ENCODE data around the gene SPIRE1. TPM values are rescaled to one million over a fixed set of nuclear protein-coding genes. Genes with fewer than 3 reads are reported as not detected.

SPIRE1 gene
- total RNA-seq, 2 experiments from 2014 or later: 4.5 to 6.3 TPM

DNA sequence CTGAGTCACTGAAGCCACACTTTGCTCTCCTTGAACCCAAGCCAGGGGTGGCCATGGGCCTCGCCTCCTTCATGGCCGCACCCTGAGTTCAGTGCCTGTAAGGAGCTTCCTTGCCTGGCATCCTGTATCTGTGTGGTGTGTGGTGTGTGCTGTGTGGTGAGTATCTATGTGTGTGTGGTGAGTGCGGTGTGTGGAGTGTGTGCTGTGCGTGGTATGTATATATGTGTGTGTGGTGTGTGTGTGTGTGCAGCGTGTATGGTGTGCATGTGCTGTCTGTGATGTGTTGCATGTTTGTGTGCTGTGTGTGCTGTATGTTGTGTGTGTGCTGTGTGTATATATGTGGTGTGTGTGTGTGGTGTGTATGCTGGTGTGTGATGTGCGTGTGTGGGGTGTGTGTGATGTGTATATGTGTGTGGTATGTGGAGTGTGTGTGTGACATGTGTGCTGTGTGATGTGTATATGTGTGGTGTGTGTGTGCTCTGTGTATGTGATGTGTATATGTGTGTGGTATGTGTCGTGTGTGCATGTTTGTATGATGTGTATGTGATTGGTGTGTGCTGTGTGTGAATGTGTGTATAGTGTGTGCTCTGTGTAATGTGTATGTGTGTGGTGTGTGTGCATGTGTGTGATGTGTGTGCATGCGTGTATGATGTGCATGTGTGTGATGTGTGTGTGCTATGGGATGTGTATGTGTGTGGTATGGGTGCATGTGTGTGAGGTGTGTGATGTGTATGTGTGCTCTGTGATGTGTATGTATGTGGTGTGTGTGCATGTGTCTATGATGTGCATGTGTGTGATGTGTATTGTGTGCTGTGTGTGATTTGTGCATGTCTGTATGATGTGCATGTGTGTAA, 227.5 kb downstream of the SPIRE1 start:
- H3K4me1 Mint-ChIP-seq: peaks cover 6% of the 10 kb centered on the region
- H3K9me3 Mint-ChIP-seq: no peaks in the 10 kb centered on the region
- no peaks in the 10 kb centered on the region for H3K27me3 Mint-ChIP-seq
- DNase-seq: no peak
- no peak overlapping the region for H3K27ac Mint-ChIP-seq
- POLR2A ChIA-PET: no interaction called here
- H3K4me3 Mint-ChIP-seq: no peak overlapping the region
- CTCF ChIA-PET: no interaction called here
- peaks cover 2% of the 10 kb centered on the region for H3K36me3 Mint-ChIP-seq (ENCODE audit: low read depth)

DNA sequence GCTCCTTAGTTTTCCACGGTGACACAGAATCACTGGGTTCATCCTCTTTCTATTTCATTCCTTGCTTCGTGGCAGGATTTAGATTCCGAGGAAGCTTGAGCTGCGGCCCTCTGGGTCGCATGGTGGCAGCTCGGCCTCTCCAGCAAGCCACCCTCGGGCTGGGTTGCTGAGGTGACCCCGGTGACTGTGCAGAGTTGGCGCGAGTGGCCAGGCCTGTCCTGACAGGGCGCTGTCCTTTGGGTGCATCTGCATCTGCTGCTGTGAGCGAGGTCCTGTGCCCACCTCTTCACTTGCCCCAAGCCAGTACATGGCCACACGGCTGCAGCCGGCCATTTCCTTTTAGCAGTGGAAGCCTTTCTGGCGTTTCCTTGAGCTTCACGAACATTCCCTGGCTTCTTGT, 228.4 kb downstream of the SPIRE1 start:
- Mint-ChIP-seq H3K9me3 (no peaks in the 10 kb centered on the region), H3K27ac (no peak overlapping the region), H3K27me3 (no peaks in the 10 kb centered on the region), H3K36me3 (ENCODE audit: low read depth) (peaks cover 2% of the 10 kb centered on the region), H3K4me3 (no peak overlapping the region), H3K4me1 (peaks cover 6% of the 10 kb centered on the region)
- ChIA-PET CTCF (no interaction called here), POLR2A (no interaction called here)
- DNase-seq: no peak

DNA sequence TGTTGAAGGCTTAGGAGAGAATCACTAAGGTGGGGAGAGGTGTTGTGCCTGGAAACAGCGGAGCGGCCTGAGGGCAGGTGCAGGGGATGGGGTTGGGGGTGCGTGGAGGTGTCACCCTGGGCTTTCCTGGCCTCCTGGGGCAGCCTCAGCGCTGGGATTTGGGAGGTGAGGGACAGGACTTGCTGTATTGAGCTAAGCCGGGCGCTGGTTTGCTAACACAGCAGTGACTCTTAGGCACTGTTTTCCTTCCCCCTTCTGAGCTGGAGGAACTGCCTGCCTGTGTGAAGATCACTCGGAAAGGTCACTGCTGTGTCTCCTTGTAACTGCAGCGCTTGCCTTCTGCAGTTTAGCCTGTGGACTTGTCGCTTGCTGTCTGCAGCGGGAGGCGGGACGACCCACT, 229.0 kb downstream of the SPIRE1 start:
- DNase-seq: no peak
- ChIA-PET POLR2A (no interaction called here), CTCF (no interaction called here)
- no peaks in the 10 kb centered on the region for H3K27me3 Mint-ChIP-seq
- H3K27ac Mint-ChIP-seq: no peak overlapping the region
- H3K4me3 Mint-ChIP-seq: no peak overlapping the region
- H3K36me3 Mint-ChIP-seq (ENCODE audit: low read depth): peaks cover 2% of the 10 kb centered on the region
- H3K4me1 Mint-ChIP-seq: peaks cover 6% of the 10 kb centered on the region
- no peaks in the 10 kb centered on the region for H3K9me3 Mint-ChIP-seq

DNA sequence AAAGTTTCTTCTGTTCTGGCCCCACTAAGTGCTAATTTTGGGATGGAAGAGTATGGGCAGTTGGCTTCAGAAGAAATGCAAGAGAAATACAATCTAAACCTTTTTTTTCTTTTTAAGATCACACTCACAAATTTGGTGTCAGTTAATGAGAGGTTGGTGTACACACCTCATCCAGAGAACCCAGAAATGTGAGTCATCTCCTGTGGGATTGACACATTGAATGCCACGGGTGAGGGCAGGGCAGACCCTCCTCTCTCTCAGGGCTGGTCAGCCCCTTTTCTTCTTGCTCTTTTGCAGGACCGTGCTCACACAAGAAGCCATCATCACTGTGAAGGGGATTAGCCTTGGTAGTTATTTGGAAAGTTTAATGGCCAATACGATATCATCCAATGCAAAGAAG, 231.0 kb downstream of the SPIRE1 start:
- no peaks in the 10 kb centered on the region for H3K9me3 Mint-ChIP-seq
- no peak for DNase-seq
- H3K4me1 Mint-ChIP-seq: peaks cover 6% of the 10 kb centered on the region
- H3K4me3 Mint-ChIP-seq: no peak overlapping the region
- H3K36me3 Mint-ChIP-seq (ENCODE audit: low read depth): no peaks in the 10 kb centered on the region
- no peaks in the 10 kb centered on the region for H3K27me3 Mint-ChIP-seq
- ChIA-PET POLR2A (no interaction called here), CTCF (interaction anchor here (1.1 kb wide), 1 partner anchor 18 kb away, joined by 3 read pairs; no protein-coding TSS in a partner anchor)
- H3K27ac Mint-ChIP-seq: no peak overlapping the region

DNA sequence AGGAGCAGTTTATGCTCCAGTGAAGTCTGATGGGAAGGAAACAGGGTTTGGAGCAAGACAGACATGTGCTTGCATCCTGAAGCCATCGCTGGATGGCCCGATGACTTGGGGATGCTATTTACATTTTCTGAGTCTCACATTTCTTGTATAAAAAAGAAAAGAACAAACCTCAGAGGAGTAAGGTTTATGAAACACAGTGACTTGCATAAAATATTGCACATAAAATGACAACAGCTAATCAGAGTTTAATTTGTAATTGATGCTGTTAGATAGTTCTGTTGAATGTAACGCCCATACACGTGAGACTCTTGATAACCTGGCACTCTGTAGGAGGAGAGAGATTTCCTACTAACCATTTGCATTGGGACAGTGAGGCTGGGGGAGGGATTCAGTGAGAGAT, 233.7 kb downstream of the SPIRE1 start:
- Mint-ChIP-seq H3K9me3 (no peaks in the 10 kb centered on the region), H3K27me3 (no peaks in the 10 kb centered on the region), H3K27ac (no peak overlapping the region), H3K4me3 (no peak overlapping the region), H3K4me1 (peaks cover 12% of the 10 kb centered on the region), H3K36me3 (ENCODE audit: low read depth) (no peaks in the 10 kb centered on the region)
- ChIA-PET CTCF (interaction anchor here (0.6 to 2.8 kb wide), 4 partner anchors 236 to 1308 kb away, joined by 3 to 8 read pairs (median 4); no protein-coding TSS in a partner anchor), POLR2A (interaction anchor here (1.7 kb wide), 1 partner anchor 278 kb away, joined by 4 read pairs; the partner anchor contains the start of gene CEP76)
- DNase-seq: no peak

DNA sequence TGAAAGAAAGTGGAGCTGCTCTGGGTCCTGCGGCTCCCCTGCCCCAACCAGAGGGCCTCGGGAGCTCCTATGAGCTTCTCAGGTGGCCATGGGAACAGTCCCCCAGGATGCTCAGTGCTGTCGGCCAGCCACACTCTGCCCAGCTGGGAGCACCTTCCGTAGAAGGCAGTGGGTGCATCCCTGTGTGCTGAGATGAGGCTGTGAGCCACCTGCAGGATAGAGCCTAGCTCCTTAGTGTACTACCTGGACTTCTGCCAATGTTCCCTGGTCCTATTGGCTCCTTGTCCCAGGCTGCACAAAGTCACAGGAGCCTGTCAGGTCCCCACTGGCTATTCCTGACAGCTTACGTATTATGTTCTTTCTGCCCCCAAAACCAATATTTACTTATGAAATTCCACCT, 234.1 kb downstream of the SPIRE1 start:
- Mint-ChIP-seq H3K27me3 (no peaks in the 10 kb centered on the region), H3K36me3 (ENCODE audit: low read depth) (no peaks in the 10 kb centered on the region), H3K27ac (no peak overlapping the region), H3K9me3 (no peaks in the 10 kb centered on the region), H3K4me1 (peaks cover 12% of the 10 kb centered on the region), H3K4me3 (no peak overlapping the region)
- no peak for DNase-seq
- ChIA-PET POLR2A (interaction anchor here (1.7 kb wide), 1 partner anchor 278 kb away, joined by 4 read pairs; the partner anchor contains the start of gene CEP76), CTCF (interaction anchor here (0.6 to 2.8 kb wide), 4 partner anchors 29 to 1309 kb away, joined by 3 to 8 read pairs (median 6); no protein-coding TSS in a partner anchor)

DNA sequence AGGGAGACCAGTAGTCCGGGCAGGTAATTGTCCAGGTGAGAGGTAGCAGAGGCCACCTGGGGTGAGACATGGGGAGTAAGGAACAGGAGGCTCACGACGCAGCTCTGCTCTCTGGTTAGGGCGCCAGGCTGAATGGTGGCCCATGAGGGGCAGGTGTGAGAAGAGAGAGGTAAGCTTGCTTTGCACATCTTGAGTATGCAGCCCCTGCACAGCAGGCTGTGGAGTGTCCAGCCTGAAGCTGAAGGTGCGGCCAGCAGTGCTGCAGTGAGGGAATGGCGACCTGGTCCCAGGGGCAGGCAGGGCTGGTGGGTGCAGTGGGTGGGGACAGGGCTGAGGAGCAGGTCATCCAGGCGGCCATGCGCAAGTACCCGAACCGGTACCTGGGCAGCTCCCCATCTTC, 234.5 kb downstream of the SPIRE1 start:
- no peaks in the 10 kb centered on the region for H3K27me3 Mint-ChIP-seq
- no peak overlapping the region for H3K4me3 Mint-ChIP-seq
- no peaks in the 10 kb centered on the region for H3K36me3 Mint-ChIP-seq (ENCODE audit: low read depth)
- H3K9me3 Mint-ChIP-seq: no peaks in the 10 kb centered on the region
- ChIA-PET POLR2A (interaction anchor here (1.7 kb wide), 1 partner anchor 279 kb away, joined by 4 read pairs; the partner anchor contains the start of gene CEP76), CTCF (interaction anchor here (1.4 to 2.8 kb wide), 2 partner anchors 29 to 240 kb away, joined by 6 to 8 read pairs; no protein-coding TSS in a partner anchor)
- DNase-seq: no peak
- H3K4me1 Mint-ChIP-seq: peaks cover 16% of the 10 kb centered on the region
- H3K27ac Mint-ChIP-seq: no peak overlapping the region

DNA sequence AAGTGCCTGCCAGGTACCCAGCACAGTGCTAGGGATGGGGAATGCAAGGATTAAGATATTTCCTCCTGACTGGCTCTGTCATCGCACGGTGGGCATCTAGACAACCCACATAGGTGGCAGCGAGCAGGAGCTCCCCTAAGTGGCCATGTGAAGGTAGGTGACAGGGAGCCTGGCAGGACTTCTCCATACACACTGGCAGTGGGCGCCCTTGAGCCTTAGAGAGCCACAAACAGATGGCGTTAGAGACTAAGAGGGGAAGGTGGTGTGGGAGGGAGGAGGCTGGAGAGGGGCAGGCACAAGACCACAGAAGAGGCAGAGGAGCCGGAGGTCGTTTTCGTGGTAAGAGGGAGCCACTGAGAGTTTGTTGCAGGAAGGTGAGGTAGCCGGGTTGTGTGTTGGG, 235.0 kb downstream of the SPIRE1 start:
- H3K27ac Mint-ChIP-seq: no peak overlapping the region
- no peaks in the 10 kb centered on the region for H3K36me3 Mint-ChIP-seq (ENCODE audit: low read depth)
- no peaks in the 10 kb centered on the region for H3K27me3 Mint-ChIP-seq
- no peaks in the 10 kb centered on the region for H3K9me3 Mint-ChIP-seq
- no peak for DNase-seq
- ChIA-PET CTCF (interaction anchor here (1.1 to 2.8 kb wide), 3 partner anchors 13 to 241 kb away, joined by 3 to 8 read pairs (median 6); no protein-coding TSS in a partner anchor), POLR2A (interaction anchor here (1.7 kb wide), 1 partner anchor 279 kb away, joined by 4 read pairs; the partner anchor contains the start of gene CEP76)
- H3K4me3 Mint-ChIP-seq: no peak overlapping the region
- peaks cover 18% of the 10 kb centered on the region for H3K4me1 Mint-ChIP-seq

DNA sequence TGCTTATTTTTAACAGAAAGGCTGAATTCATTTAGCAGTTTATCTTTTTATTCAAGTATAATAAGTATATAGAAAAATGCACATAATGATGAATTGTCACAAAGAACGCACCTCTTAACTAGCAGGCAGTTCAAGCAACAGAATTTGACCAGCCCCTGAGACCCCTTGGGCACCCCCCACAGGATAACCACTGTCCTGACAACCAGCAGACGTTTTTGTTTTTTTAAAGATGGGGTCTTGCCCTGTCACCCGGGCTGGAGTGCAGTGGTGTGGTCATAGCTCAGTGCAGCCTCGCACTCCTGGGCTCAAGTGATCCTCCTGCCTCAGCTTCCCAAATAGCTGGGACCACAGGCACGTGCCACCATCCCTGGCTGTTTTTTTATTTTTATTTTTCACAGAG, 236.2 kb downstream of the SPIRE1 start:
- no peak overlapping the region for H3K27ac Mint-ChIP-seq
- no peaks in the 10 kb centered on the region for H3K36me3 Mint-ChIP-seq (ENCODE audit: low read depth)
- peak overlapping the region; percentile 69 for H3K4me3 Mint-ChIP-seq
- CTCF ChIA-PET: no interaction called here
- no peaks in the 10 kb centered on the region for H3K27me3 Mint-ChIP-seq
- no peak for DNase-seq
- POLR2A ChIA-PET: interaction anchor here (1.1 kb wide), 1 partner anchor 14 kb away, joined by 3 read pairs; no protein-coding TSS in a partner anchor
- H3K4me1 Mint-ChIP-seq: peaks cover 15% of the 10 kb centered on the region
- H3K9me3 Mint-ChIP-seq: no peaks in the 10 kb centered on the region

DNA sequence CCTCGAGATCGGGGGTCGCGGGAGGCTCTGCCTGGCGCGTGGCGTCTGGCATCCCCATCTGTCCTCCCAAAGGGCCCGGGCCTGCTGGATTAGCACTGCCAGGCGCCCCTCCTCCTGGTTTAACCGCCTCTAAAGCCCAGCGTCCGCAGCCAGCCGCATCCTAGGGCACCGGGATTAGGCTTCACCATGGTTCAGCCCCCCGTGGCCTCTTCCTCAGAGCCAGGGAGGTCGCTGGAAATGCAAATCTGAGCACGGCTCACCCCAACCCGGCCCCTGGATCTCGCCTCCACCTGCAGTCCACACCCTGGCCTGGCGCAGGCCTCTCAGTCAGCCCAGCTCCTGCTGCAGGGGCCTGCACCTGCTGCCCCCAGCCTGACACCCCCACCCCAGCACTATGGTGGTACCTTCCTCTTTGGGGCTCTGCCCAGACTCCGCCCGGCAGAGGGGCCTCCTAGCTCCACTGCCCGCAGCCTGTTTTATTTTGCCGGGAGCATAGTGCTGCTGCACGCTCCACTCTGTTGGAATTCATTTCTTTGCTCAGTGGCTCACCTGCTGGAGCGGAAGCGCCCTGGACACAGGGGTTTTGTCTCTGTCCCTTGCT, 237.0 kb downstream of the SPIRE1 start:
- DNase-seq: no peak

DNA sequence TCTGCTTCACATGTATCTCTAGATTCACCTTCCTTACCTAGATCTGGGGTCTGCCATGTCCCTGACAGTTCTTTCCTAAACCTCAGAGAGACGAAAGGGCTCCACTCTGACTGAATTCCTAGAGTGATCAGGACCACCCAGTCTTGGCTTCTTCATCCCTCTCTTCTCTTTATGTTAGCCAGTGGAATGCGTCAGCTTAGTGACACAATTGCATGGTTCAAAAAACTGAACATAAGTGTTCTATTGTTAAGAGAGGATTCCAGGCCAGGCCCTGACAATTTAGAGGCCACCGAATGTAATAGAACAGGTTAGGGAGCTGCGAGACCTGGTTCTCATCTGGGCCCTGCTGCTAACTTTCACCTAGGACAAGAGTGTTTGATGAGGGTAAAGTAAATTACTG, 240.2 kb downstream of the SPIRE1 start:
- ChIA-PET CTCF (no interaction called here), POLR2A (no interaction called here)
- no peaks in the 10 kb centered on the region for H3K9me3 Mint-ChIP-seq
- no peak overlapping the region for H3K4me3 Mint-ChIP-seq
- H3K36me3 Mint-ChIP-seq (ENCODE audit: low read depth): no peaks in the 10 kb centered on the region
- H3K27ac Mint-ChIP-seq: no peak overlapping the region
- no peaks in the 10 kb centered on the region for H3K27me3 Mint-ChIP-seq
- peaks cover 12% of the 10 kb centered on the region for H3K4me1 Mint-ChIP-seq
- no peak for DNase-seq

More for the DNA sequence above, 237.0 kb downstream of the SPIRE1 start:
- Mint-ChIP-seq H3K27me3 (no peaks in the 10 kb centered on the region), H3K4me1 (peaks cover 12% of the 10 kb centered on the region), H3K36me3 (ENCODE audit: low read depth) (no peaks in the 10 kb centered on the region), H3K4me3 (peak overlapping the region; percentile 69), H3K27ac (peak overlapping the region; percentile 6), H3K9me3 (no peaks in the 10 kb centered on the region)
- ChIA-PET CTCF (no interaction called here), POLR2A (interaction anchor here (1.1 to 1.6 kb wide), 2 partner anchors 13 to 44 kb away, joined by 3 to 5 read pairs; partner anchors contain the start of gene AFG3L2)

DNA sequence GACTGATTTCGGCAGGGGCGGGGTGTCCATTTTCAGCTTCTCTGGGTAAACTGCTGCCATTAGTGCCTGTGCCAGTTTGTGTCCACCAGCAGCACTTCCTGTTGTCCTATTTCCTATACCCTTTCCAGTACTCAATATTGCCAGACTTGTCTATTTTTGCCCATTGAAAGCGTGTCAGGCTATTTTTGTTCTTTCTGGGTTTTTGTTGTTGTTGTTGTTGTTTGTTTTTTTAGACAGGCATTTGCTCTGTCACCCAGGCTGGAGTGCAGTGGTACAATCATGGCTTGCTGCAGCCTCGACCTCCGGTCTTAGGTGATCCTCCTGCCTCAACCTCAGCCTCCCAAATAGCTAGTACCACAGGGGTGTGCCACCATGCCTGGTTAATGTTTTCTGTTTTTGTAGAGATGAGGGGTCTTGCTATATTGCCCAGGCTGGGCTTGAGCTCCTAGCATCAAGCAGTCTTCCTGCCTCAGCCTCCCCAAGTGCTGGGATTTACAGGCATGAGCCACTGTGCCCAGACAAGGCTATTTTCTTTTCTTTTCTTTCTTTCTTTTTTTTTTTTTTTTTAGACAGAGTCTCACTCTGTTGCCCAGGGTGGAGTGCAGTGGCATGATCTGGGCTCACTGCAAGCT, 241.7 kb downstream of the SPIRE1 start:
- ChIA-PET POLR2A (interaction anchor here (1.0 kb wide), 1 partner anchor 9 kb away, joined by 3 read pairs; the partner anchor contains the start of gene PRELID3A), CTCF (no interaction called here)

DNA sequence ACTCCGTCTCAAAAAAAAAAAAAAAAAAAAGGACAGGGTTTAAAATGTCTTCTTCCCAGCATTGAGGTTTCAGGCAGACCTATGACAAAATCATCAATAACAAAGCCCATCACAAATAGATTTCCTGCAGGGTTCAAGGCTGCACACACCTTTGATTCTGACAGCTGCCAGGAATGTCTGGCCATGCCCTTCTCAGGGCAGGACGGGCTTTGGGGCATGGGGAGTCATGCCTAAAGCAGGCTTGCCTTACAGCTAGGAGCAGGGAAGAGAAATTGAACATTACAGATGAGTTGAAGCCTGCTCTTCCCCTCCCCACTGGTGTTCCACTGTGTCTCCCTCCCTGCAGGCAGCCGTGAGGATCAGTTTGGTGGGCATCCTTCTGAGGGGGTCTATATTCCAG, 246.5 kb downstream of the SPIRE1 start:
- Mint-ChIP-seq H3K27ac (no peak overlapping the region), H3K36me3 (ENCODE audit: low read depth) (no peaks in the 10 kb centered on the region), H3K9me3 (no peaks in the 10 kb centered on the region), H3K4me3 (no peak overlapping the region), H3K4me1 (peaks cover 19% of the 10 kb centered on the region), H3K27me3 (peaks cover 10% of the 10 kb centered on the region)
- POLR2A ChIA-PET: no interaction called here
- CTCF ChIA-PET: no interaction called here
- DNase-seq: no peak

More for the DNA sequence above, 241.7 kb downstream of the SPIRE1 start:
- H3K27ac Mint-ChIP-seq: no peak overlapping the region
- no peaks in the 10 kb centered on the region for H3K9me3 Mint-ChIP-seq
- peaks cover 11% of the 10 kb centered on the region for H3K4me1 Mint-ChIP-seq
- no peaks in the 10 kb centered on the region for H3K27me3 Mint-ChIP-seq
- no peak overlapping the region for H3K4me3 Mint-ChIP-seq
- no peaks in the 10 kb centered on the region for H3K36me3 Mint-ChIP-seq (ENCODE audit: low read depth)
- DNase-seq: no peak

Measured in activated CD4-positive, alpha-beta memory T cell treated with anti-CD3 and anti-CD28 coated beads, Interleukin-2, amount 10 ng/mL, durations not matched to agents 7 days and 5 days (primary cell).